ENCODE measurements around the gene DEGS1. TPM values are rescaled to one million over a fixed set of nuclear protein-coding genes. Genes with fewer than 3 reads are reported as not detected.
"Not testable (repeated sequence)": the region's sequence is repeated elsewhere in the genome, so short reads cannot be mapped to it uniquely, and the experiment has no call there.

The DEGS1 gene
- total RNA-seq, 1 donor from 2014 or later, result 63.8 TPM

GRCh38 chr1:224203243-224204016, 20.4 kb downstream of the DEGS1 start:
- no peak for DNase-seq (ENCODE audit: missing footprints)
- ATAC-seq, result peak; percentile 66

GRCh38 chr1:224205438-224205840, 22.4 kb downstream of the DEGS1 start:
- DNase-seq (ENCODE audit: missing footprints) (no peak), ATAC-seq (peak; percentile 30)
- intact Hi-C loops (cut with DNase I), result no loop called here

More at GRCh38 chr1:224203243-224204016, 20.4 kb downstream of the DEGS1 start:
- intact Hi-C loops (cut with DNase I), result no loop called here

GRCh38 chr1:224205931-224206538, 23.0 kb downstream of the DEGS1 start:
- intact Hi-C loops (cut with DNase I); DNase-seq (ENCODE audit: missing footprints); ATAC-seq: not testable (repeated sequence)

GRCh38 chr1:224211206-224211962, 28.3 kb downstream of the DEGS1 start:
- intact Hi-C loops (cut with DNase I), result no loop called here

GRCh38 chr1:224212618-224213061, 29.6 kb downstream of the DEGS1 start:
- intact Hi-C loops (cut with DNase I), result no loop called here
- DNase-seq (ENCODE audit: missing footprints) (no peak), ATAC-seq (no peak)

More at GRCh38 chr1:224211206-224211962, 28.3 kb downstream of the DEGS1 start:
- ATAC-seq, result peak; percentile 77
- DNase-seq (ENCODE audit: missing footprints), result no peak

- intact Hi-C loops (cut with DNase I), result no loop called here
- no peak for ATAC-seq
These were observed 30.5 kb downstream of the DEGS1 start for GRCh38 chr1:224213438-224214119.

GRCh38 chr1:224216382-224216781, 33.3 kb downstream of the DEGS1 start:
- no peak for DNase-seq (ENCODE audit: missing footprints)
- intact Hi-C loops (cut with DNase I), result no loop called here
- no peak for ATAC-seq

More at GRCh38 chr1:224213438-224214119, 30.5 kb downstream of the DEGS1 start:
- DNase-seq (ENCODE audit: missing footprints), result no peak

GRCh38 chr1:224217655-224218623, 34.9 kb downstream of the DEGS1 start:
- intact Hi-C loops (cut with DNase I), result no loop called here
- DNase-seq (ENCODE audit: missing footprints) (no peak), ATAC-seq (no peak)

GRCh38 chr1:224219011-224219611, 36.1 kb downstream of the DEGS1 start:
- intact Hi-C loops (cut with DNase I), result no loop called here
- no peak for DNase-seq (ENCODE audit: missing footprints)
- no peak for ATAC-seq

GRCh38 chr1:224219612-224220059, 36.6 kb downstream of the DEGS1 start:
- DNase-seq (ENCODE audit: missing footprints) (no peak), ATAC-seq (no peak)
- intact Hi-C loops (cut with DNase I), result no loop called here

GRCh38 chr1:224223819-224224714, 41.0 kb downstream of the DEGS1 start:
- intact Hi-C loops (cut with DNase I), result no loop called here
- ATAC-seq, result no peak
- no peak for DNase-seq (ENCODE audit: missing footprints)

GRCh38 chr1:224226849-224227502, 43.9 kb downstream of the DEGS1 start:
- ATAC-seq, result no peak
- DNase-seq (ENCODE audit: missing footprints), result no peak

GRCh38 chr1:224234017-224234416, 51.0 kb downstream of the DEGS1 start:
- intact Hi-C loops (cut with DNase I), result no loop called here
- ATAC-seq, result no peak

More at GRCh38 chr1:224226849-224227502, 43.9 kb downstream of the DEGS1 start:
- intact Hi-C loops (cut with DNase I), result no loop called here

GRCh38 chr1:224235813-224236493, 52.9 kb downstream of the DEGS1 start:
- no peak for ATAC-seq

More at GRCh38 chr1:224234017-224234416, 51.0 kb downstream of the DEGS1 start:
- DNase-seq (ENCODE audit: missing footprints), result no peak

More at GRCh38 chr1:224235813-224236493, 52.9 kb downstream of the DEGS1 start:
- no peak for DNase-seq (ENCODE audit: missing footprints)
- intact Hi-C loops (cut with DNase I), result no loop called here
